PC-9 (cell line): ENCODE measurements around the gene ARHGAP45.

Source experiments
- EZH2 ChIP-seq: fragments of 200-600 bp; sonication (generic); IDR thresholded peaks from 2 replicates; pipeline ENCODE4 v1.8.0; 2017; ENCODE audit warnings: antibody characterized with exemption, low read depth
- TF ChIP-seq, protein P1 (sequence below): fragments of 200-600 bp; sonication (generic); conservative IDR thresholded peaks from 2 replicates; pipeline ENCODE4 v1.6.1; 2017; ENCODE audit warnings: mixed run types, antibody characterized with exemption, mild to moderate bottlenecking, moderate library complexity

DNA sequence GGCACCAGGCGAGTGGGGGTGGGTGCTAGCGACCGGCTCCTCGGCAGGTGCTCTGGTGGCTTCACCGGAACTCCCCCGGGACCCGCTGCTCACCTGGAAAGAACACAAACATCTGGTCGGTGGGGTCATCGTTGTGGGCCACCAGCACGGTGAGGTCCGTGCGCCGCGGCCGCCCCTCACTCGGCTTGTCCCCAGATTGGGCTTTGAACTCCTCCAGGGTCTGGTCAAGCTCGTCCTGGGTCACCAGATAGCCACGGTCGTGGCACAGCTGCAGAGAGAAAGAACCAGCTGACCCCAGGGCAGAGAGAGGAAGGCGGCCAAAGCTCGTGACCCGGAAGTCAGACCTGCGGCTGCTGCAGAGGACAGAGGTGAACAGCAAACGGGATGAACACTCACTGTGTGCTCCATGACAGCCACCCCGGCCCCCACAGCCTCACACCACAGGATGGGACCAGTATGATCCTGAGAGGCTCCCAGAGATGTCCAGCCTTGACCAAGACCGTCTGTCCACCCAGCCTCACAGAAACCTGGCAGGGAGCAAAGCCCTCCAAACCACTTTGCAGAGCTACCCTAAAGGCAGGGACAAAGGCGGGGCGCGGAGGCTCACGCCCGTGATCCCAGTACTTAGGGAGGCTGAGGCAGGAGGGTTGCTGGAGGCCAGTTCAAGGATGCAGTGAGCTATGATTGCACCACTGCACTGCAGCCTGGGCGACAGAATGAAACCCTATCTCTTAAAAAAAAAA lies 27.0 kb downstream of the ARHGAP45 start:
- TF ChIP-seq, protein P1, sequence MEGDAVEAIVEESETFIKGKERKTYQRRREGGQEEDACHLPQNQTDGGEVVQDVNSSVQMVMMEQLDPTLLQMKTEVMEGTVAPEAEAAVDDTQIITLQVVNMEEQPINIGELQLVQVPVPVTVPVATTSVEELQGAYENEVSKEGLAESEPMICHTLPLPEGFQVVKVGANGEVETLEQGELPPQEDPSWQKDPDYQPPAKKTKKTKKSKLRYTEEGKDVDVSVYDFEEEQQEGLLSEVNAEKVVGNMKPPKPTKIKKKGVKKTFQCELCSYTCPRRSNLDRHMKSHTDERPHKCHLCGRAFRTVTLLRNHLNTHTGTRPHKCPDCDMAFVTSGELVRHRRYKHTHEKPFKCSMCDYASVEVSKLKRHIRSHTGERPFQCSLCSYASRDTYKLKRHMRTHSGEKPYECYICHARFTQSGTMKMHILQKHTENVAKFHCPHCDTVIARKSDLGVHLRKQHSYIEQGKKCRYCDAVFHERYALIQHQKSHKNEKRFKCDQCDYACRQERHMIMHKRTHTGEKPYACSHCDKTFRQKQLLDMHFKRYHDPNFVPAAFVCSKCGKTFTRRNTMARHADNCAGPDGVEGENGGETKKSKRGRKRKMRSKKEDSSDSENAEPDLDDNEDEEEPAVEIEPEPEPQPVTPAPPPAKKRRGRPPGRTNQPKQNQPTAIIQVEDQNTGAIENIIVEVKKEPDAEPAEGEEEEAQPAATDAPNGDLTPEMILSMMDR = no peak
- TF ChIP-seq EZH2 = no peak
